Measurements from ENCODE around the gene BTG2. TPM values are rescaled to one million over a fixed set of nuclear protein-coding genes. Genes with fewer than 3 reads are reported as not detected.

Gene BTG2
- total RNA-seq, 2 donors from 2014 or later = 64.7 to 153 TPM

GRCh38 chr1:203351037-203351625 is 45.8 kb downstream of the BTG2 start, which contains the start of gene FMOD:
Gene FMOD (minus strand): TSS chr1:203351122. CDS start chr1:203348270, 2,852 bp downstream.
- intact Hi-C loops (cut with DNase I) = no loop called here
- peak; percentile 91 for DNase-seq (ENCODE audit: low spot score)

- intact Hi-C loops (cut with DNase I) = no loop called here
- DNase-seq (ENCODE audit: low spot score) = no peak
Observed at GRCh38 chr1:203353486-203353885, 48.2 kb downstream of the BTG2 start.

- intact Hi-C loops (cut with DNase I) = no loop called here
Observed at GRCh38 chr1:203354246-203354645, 48.9 kb downstream of the BTG2 start.

GRCh38 chr1:203359010-203359571 is 53.8 kb downstream of the BTG2 start:
- intact Hi-C loops (cut with DNase I) = no loop called here
- DNase-seq (ENCODE audit: low spot score) = no peak

More at GRCh38 chr1:203354246-203354645, 48.9 kb downstream of the BTG2 start:
- DNase-seq (ENCODE audit: low spot score) = no peak

Other genes starting within 250 kb of the BTG2 start
- gene MYOG, start 219.5 kb upstream of the BTG2 start, total RNA-seq = not detected
- 1 to 10 TPM in 1 of 2 donors, under 1 TPM in 1; 0.32 to 1.3 TPM for gene ADORA1, start 177.8 kb upstream of the BTG2 start, total RNA-seq
- not detected for gene MYBPH, start 129.7 kb upstream of the BTG2 start, total RNA-seq
- gene CHI3L1, start 118.8 kb upstream of the BTG2 start, total RNA-seq = 10 to 100 TPM; 26.7 to 30.3 TPM
- under 1 TPM; 0.14 to 0.33 TPM for gene CHIT1, start 75.8 kb upstream of the BTG2 start, total RNA-seq
- gene FMOD, start 45.6 kb downstream of the BTG2 start, total RNA-seq = 100 to 1,000 TPM; 102 to 216 TPM
- gene PRELP, start 170.3 kb downstream of the BTG2 start, total RNA-seq = 100 to 1,000 TPM; 172 to 283 TPM
- not detected for gene OPTC, start 188.6 kb downstream of the BTG2 start, total RNA-seq